ENCODE measurements around the gene PNPLA3. TPM values are rescaled to one million over a fixed set of nuclear protein-coding genes. Genes with fewer than 3 reads are reported as not detected.

The PNPLA3 gene
- total RNA-seq, 1 donor from 2014 or later, result not detected

GRCh38 chr22:43879901-43880540 is 43.6 kb upstream of the PNPLA3 start:
- Histone ChIP-seq H3K27ac (no peak overlapping the region), H3K9me3 (no peaks in the 10 kb centered on the region), H3K4me3 (no peak overlapping the region), H3K36me3 (no peaks in the 10 kb centered on the region), H3K4me1 (no peaks in the 10 kb centered on the region), H3K27me3 (no peaks in the 10 kb centered on the region)
- no peak for DNase-seq (ENCODE audit: low spot score in 2 of 2)
- intact Hi-C loops (cut with DNase I), result no loop called here
- no peak for TF ChIP-seq CTCF (IDR thresholded peaks at IDR 0.05)

DNA sequence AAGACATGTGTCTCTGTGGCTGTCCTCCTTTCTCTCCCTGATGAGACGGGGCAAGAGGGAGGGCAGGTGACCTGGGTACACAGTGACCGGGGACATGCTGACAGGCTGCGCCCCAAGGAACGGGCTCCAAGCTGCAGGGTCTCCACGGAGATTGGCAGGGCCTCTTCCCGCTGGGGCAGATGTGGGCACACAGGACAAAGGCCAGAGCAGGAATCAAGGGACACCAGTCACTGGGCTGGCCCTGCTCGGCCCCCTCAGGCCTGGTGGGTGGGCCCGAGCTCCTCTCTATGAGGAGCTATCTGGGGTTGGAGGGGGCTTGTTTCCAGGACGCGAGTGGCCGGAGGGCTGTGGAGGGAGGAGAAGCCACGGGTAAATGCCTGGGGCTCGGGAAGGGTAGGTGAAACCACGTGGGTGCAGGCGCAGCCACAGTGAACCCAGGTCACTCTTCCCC is 43.0 kb upstream of the PNPLA3 start:
- intact Hi-C loops (cut with DNase I), result no loop called here
- DNase-seq (ENCODE audit: low spot score in 2 of 2), result no peak

GRCh38 chr22:43881091-43882061 is 42.2 kb upstream of the PNPLA3 start:
- no peak for TF ChIP-seq CTCF (IDR thresholded peaks at IDR 0.05)
- Histone ChIP-seq H3K27ac (no peak overlapping the region), H3K9me3 (no peaks in the 10 kb centered on the region), H3K36me3 (no peaks in the 10 kb centered on the region), H3K4me3 (no peak overlapping the region), H3K4me1 (no peaks in the 10 kb centered on the region), H3K27me3 (no peaks in the 10 kb centered on the region)
- no peak for DNase-seq (ENCODE audit: low spot score in 2 of 2)
- intact Hi-C loops (cut with DNase I), result no loop called here

More for the DNA sequence above, 43.0 kb upstream of the PNPLA3 start:
- H3K9me3 ChIP-seq, result no peaks in the 10 kb centered on the region
- no peak for TF ChIP-seq CTCF (IDR thresholded peaks at IDR 0.05)
- no peaks in the 10 kb centered on the region for H3K27me3 ChIP-seq
- H3K4me1 ChIP-seq, result no peaks in the 10 kb centered on the region
- no peak overlapping the region for H3K4me3 ChIP-seq
- no peak overlapping the region for H3K27ac ChIP-seq
- H3K36me3 ChIP-seq, result no peaks in the 10 kb centered on the region

DNA sequence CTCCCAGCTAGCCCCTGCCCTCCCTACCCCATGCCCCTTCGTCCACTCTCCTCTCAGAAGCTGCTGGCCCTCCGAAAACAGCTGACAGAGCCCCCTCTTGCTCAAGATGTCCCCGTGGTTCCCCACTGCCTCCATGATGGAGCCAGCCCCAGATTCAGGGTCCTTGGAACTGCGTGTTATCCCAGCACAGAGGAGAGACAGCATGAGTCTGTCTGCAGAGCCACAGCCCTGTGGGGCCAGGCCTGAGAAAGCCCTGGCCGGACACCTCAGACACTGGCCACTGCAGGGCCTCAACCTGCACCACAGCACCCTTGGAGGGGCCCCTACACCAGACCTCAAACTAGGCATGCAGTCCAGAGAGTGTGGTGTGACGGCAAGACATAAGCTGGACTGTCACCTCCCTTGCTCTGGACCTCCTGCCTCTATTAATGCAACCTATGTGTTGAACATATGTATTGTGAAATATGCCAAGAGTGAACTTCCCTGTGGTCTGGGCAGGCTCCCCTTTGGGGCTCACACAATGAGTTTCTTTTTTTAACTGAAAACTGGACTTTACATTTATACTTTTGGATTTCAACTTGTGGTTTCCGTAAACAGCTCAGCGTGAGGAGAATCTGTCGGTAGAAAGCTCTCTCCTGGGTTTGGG is 41.4 kb upstream of the PNPLA3 start:
- intact Hi-C loops (cut with DNase I), result no loop called here
- no peaks in the 10 kb centered on the region for H3K27me3 ChIP-seq

More for the DNA sequence above, 41.4 kb upstream of the PNPLA3 start:
- H3K9me3 ChIP-seq, result no peaks in the 10 kb centered on the region
- no peaks in the 10 kb centered on the region for H3K36me3 ChIP-seq
- H3K4me3 ChIP-seq, result no peak overlapping the region
- TF ChIP-seq CTCF (IDR thresholded peaks at IDR 0.05), result no peak
- H3K27ac ChIP-seq, result no peak overlapping the region
- H3K4me1 ChIP-seq, result no peaks in the 10 kb centered on the region
- DNase-seq (ENCODE audit: low spot score in 2 of 2), result no peak
